Stimulated activated CD8-positive, alpha-beta memory T cell treated with anti-CD3 and anti-CD28 coated beads, Interleukin-15, amount 100 ng/mL, for 1 hour (primary cell): ENCODE results near the gene PTPN2.
"Not testable (repeated sequence)": the region's sequence is repeated elsewhere in the genome, so short reads cannot be mapped to it uniquely, and the experiment has no call there.

ENCODE experiments used
- DNase-seq: peaks from one replicate; pipeline ENCODE4 v3.0.0-alpha.2; 2020; ENCODE audit warnings: low read depth

The PTPN2 gene

DNA sequence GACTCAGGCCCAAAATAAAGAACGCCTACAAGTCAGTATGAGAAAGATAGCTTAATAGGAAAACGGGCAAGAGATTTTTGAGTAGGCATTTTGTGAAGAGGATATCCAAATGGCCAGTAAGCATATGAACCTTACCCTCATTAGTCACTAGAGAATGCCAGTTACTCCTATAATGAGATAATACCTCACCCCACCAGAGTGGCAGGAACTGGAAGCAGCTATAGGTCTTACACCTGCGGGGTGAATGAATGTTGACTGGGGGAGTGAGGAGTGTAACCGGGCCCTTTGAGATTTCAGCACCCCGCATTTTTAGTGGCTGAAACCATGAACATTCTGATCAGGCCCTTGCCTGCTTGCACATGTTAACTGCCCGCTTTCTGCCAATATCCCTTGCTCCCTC is 7.5 kb upstream of the PTPN2 start:
- DNase-seq = no peak

DNA sequence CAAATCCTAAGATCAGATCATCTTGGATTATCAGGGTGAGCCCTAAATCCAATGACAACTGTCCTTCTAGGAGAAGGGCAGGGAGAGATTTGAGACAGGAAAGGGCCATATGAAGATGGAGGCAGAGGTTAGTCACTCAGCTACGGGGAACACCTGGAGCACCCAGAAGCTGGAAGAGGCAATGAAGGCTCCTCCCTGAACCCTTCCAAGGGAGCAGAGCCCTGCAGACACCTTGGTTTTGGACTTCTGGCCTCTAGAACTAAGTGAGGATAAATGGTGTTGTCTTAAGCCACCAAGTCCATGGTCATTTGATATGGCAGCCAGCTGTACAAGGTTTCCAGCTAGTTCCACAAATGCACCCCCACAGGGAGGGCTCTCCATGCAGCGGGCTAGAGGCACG is 6.9 kb upstream of the PTPN2 start:
- no peak for DNase-seq

DNA sequence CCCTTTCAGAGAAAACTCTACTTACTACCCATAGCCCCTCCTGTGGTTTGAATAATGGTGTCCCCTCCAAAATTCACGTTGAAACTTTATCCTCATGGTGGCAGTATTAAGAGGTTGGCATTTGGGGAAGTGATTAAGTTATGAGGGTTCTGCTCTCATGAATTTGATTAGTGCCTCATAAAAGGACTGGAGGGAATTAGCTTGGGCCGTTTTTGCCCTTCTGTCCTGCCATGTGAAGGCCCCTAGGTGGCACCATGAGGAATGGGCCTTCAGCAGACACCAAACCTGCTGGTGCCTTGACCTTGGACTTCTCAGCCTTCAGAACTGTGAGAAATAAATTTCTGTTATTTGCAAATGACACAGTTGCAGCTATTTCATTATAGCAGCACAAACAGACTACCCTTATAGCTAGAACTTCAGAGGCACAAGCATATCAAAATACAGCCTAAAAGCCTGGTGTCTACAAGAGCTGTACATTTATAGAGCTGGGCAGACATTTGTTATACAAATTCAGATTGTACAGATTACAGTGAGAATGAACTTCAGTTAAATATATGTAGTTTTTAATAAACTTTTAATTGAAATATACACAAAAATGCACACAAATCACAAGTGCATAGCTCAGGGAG is 2.6 kb upstream of the PTPN2 start:
- DNase-seq = no peak

DNA sequence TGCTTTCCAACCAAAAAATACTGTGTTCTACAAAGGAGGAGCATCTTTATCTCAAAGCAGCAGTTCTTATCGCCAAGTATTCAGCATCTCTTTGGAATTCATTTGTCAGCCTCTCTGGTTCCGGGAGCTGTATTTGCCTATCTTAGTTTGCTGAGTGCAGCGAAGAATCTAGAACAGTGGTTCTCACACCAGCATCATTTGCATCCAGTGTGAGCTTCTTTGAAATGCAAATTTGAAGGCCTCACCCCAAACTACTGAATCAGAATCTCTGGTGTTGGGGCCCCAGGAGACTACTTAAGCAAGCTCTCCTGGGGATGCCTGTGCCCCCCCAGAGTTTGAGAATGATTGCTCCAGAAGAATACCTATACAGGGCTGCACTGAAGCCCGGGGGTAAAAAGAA is 1.5 kb upstream of the PTPN2 start:
- DNase-seq = no peak

DNA sequence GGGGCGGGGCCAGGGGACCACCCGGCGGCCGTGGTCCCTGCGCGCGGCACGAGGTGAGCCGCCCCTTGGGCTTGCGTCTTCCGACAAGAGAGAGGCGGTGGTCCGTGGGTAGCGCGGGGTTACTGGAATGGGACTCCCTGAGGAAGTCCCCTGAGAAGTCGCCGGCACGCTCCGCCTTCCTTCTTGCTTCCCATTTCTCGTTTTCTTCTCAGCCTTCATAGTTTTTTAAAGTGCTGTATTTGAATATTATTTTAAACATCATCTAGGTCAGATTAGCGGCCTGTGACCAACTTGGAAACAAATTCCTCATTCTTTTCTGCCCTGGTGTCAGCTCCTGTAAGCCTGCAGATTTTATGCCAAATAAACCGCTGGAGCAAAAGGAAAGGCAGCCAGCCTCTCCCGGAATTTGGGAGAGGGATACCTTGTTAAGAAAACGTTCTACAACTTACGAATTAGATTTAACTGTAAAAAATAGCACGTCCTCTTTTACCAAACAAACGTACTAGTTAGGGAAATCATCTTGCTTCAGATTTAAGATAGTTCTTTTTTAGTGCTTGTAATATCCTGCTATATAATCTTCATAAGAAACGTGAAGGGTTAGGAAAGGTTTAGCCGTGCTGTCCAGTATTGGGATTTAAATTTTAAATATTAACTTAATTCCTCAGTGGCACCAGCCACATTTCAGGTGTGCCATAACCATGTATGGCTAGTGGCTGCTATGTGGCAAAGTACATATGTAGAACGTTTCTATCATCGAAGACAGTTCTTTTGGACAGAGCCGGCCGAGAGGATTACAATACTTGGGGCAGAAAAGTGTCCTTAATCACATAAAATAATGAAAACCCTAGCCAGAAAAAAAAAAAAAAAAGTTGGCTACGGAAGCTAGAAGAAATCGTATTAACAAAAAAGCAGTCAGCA is 628 bp upstream of the PTPN2 start:
- DNase-seq = no peak

DNA sequence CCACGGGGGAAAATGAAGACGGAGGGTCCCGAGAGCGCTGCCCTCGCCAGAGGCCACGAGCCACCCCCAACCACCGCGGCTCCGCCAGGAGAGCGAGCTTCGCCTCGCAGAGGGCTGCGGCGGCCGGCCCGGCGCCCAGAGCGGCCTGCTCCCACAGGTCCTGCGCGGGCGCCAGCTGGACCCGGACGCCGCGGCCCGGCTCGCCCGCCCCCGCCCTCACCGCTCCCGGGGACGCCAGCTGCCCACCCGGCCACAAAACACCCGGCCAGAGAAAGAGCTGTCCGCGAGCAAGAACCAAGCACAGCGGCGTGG is 709 bp downstream of the PTPN2 start:
- no peak for DNase-seq

DNA sequence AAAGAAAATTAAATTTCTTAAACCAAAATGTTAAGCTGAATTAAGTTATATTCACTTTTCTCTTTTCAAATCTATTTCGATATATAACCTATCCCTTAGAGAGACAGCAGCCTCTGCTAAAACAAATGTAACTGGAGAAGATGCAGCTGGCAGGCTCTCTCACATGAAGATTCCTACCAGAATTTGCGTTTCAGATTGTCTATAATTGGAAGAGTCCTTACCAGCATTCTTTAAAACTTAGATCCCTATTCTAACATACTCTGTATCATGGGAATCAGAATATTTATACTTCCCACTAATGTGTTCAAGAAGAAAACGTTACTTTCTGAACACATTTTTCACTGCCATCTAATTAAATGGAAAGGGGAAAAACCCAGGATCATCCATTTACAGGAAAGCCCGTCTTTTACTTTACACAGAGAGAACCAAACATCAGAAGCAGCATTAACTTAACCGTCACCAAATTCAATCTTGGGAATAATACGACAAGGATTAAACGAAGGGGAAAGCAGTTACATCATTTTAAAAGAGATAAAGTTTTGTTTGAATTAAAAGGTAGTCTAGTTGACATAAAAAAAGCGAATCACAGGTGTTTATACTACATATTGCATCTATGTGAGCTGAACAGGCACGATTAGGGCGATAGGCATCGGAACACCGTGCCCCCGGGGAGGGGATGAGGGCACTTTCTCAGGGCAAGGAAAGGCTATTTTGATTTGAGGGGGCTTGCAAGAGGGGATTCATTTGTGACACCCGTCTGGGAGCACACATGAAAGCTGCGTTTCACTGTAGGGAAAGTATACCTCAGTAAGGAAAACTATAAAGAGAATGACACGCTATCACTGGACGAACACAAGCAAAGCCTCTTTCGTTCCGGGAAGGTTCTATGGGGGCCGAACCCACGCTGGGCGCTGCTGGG is 1.3 kb downstream of the PTPN2 start:
- no peak for DNase-seq

DNA sequence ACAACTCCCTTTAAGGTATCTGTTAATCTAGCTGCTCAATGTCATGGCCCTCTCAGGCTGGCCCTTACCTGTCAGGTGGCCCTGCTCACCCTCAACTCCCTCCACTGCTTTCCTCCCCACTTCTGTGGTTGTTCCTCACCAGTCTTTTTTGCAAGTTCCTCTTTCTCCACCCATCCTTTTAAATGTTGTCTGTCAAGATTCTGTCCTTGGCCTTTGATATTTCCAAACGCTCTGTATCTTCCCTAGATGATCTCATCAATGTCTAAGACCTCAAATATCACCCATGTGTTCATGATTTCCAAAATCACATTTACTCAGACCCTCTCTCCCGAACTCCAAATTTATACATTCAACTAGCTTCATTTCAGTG is 3.5 kb downstream of the PTPN2 start:
- DNase-seq = no peak

DNA sequence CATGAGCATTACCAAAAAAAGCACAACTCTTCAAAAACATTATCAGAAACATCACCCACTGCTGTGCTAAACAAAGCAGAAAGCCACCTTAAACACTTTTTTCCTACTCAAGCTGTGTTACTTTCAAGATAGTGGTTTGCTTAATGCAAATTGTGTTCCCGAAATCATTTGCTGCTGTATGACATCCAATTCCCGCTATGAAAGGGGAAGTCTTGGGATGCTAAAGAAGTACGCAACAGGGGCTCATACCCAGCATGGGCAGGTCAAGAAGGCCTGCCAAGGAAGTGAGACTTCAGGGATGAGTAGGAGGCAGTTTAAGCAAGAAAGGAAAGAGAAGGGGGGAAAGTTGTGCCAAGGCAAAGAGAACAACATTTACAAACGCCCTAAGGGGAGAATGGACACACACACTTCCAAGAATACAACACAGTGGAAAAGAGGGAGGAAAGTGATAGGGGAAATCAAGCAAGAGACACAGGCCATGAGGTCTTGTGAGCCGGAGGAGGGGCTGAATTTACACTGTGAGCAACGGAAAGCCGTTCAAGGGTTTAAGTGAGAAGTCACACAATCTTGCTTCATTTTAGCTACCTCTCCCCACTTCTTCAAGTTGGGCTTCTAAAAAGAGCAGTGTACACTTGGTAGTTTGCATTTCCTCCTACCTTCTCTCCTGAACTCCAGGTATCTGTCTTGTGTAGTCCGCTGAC is 4.0 kb downstream of the PTPN2 start:
- DNase-seq = no peak

DNA sequence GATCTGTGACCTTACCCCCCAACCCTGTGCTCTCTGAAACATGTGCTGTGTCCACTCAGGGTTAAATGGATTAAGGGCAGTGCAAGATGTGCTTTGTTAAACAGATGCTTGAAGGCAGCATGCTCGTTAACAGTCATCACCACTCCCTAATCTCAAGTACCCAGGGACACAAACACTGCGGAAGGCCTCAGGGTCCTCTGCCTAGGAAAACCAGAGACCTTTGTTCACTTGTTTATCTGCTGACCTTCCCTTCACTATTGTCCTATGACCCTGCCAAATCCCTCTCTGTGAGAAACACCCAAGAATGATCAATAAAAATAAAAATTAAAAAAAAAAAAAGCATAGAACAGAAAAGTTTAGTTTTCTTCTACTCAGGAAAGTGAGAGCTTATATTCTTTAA is 9.0 kb downstream of the PTPN2 start:
- DNase-seq = not testable (repeated sequence)

DNA sequence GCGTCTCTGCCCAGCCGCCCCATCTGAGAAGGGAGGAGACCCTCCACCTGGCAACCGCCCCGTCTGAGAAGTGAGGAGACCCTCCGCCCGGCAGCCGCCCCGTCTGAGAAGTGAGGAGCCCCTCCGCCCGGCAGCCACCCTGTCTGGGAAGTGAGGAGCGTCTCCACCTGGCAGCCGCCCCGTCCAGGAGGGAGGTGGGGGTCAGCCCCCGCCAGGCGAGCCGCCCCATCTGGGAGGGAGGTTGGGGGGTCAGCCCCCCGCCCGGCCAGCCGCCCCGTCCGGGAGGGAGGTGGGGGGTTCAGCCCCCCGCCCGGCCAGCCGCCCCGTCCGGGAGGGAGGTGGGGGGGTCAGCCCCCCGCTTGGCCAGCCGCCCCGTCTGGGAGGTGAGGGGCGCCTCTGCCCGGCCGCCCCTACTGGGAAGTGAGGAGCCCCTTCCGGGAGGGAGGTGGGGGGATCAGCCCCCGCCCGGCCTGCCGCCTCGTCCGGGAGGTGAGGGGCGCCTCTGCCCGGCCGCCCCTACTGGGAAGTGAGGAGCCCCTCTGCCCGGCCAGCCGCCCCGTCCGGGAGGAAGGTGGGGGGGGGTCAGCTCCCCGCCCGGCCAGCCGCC is 10.0 kb downstream of the PTPN2 start:
- DNase-seq = not testable (repeated sequence)

DNA sequence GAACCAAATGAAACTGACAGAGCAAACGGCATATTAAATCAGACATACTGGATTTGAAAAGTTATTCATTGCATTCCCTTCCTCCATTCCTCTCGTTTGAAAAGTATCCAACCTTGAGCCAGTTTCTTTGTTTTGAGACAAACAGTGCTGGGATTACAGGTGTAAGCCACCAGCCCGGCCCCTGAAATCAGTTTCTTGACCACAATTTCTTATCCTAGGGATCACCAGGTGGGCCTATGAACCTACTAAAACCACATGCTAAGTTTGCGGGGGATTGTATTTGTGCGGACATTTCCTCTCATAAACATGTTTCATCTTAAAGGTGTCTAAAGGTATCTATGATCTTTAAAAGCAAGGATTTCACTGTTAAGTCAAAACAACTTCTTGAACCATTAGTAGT is 11.6 kb downstream of the PTPN2 start:
- no peak for DNase-seq

DNA sequence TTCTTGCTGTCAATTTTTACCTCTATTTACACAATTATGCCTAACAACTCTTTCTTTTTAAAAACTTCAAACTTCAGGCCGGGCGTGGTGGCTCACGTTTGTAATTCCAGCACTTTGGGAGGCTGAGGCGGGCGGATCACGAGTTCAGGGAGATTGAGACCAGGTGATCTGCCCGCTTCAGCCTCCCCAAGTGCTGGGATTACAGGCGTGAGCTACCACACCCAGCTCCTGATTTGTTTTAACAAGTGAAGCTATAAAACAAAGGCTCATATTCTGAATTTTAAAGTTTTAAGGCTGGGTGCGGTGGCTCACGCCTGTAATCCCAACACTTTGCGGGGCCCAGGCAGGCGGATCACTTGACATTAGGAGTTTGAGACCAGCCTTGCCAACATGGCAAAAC is 15.5 kb downstream of the PTPN2 start:
- DNase-seq = no peak

DNA sequence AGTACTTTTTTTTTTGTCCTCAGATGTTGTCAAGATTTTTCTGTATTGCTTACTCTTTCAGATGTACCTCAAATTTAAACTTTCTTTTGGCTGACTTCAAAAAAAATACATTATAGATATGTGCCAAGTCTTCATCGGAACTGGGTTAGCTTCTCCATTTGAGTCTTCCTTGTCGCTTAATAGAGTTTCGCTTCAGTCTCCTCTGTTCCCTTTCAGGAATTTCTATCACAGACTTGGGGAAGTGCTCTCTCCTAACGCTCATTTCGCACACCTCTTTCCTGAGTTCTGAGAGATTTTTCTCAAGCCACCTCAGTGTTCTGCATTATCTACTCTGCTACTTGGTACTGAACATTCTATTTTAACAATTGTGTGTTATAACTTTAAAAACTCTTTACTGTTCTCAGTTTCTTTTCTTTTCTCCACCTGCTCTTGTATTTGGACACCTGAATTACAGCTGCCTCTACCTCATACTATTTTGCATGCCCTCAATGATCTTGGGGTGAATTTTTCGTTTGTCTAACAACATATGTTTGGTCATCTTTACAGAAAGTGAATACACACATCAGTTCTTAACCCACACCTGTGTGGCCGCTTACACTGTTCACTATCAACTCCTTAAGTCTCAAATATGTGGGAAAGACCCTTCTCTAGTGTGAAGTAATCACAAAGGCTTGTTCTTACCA is 16.5 kb downstream of the PTPN2 start:
- no peak for DNase-seq

DNA sequence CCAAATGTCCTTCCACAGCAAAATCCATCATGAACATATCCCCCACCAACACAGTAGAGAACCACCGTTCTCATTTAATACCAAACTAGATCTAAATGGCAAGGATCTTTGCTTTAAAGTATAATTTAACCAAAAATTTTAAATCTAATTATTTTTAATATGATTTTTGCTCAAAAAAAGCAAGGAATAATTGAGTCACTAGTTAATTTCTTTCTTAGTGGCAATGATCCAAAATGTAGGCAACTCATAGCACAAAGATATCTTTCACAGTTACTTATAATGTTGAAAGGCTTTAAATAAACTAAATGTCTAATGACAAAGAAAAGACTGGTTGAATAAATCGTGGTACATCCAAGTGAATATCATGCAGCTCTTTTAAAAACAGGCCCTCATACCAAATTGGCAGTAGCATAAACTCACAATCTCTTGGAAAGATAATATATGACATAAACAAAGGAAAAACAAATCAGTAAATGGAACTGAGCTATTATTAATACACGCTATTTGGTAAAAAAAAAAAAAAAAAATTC is 20.3 kb downstream of the PTPN2 start:
- no peak for DNase-seq

DNA sequence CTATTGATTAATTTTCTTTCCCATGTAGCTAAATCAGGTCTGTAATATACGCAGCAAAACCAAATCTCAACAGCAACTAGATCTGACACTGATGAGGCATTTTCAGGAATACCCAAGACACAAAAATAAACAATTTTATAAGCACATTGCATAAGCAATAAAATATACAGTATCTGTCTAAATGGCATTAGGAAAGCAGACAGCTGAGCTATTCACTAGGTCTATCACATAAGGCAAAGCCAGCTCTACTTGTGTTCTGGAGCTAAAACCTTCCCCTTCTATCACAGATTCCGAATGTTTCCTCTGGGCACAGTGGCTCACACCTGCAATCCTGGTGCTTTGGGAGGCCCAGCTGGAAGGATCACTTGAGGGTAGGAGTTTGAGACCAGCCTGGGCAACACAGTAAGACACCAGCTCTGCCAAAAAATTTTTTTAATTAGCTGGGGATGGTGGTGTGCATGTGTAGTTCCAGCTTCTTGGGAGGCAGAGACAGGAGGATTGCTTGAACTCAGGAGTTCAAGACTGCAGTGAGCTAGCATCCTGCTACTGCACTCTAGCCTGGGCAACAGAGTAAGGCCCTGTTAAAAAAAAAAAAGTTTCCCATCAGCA is 21.1 kb downstream of the PTPN2 start:
- DNase-seq = no peak

DNA sequence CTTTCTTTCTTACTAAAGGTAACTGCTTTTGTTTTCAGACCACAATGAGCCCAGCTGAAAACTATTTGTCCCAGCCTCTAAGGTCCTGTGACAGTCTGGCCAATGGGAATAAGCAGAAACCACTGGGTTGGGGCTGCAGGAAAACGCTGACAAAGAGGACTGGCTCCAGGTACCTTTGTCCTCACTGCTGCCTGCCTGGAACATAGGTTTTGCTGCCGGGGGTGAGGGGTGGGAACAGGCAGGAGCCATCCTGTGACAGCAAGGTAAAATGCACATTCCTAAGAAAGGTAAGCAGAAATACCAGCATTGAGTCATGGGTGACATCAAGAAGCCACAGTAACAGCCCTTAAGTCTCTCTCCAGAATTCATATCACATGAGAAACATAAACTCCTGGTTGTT is 21.6 kb downstream of the PTPN2 start:
- no peak for DNase-seq

DNA sequence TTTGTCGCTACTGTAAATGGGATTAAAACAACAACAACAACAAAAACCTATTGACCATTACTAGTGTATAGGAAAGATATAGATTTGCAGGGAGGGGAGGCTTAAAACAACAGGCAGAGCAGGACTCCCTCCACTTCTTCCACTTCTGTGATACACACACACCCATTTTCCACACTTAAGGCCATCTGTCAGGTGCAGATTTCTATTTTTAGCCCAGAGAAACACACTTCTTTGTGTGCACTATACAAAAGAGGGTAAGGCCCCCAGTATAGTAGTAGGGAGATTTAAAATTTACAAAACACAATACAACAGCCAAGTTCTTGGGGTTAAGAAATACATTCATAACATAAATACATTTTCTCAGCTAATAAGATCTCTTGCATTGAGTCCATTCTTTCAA is 22.4 kb downstream of the PTPN2 start:
- no peak for DNase-seq

DNA sequence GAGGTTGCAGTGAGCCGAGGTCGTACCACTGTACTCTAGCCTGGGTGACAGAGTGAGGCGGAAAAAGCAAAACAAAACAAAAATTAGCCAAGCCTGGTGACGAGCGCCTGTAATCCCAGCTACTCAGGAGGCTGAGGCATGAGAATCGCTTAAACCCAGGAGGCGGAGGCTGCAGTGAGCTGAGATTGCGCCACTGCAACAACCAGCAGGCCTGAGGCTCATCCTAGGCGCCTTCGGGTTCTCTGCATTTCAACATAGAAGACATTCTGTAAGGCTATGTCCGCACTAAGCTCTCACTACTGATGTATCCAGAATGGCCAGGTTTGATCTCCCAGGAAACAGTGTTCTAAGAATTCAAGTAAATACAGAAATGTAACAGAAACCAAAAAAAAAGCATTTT is 23.5 kb downstream of the PTPN2 start:
- no peak for DNase-seq

DNA sequence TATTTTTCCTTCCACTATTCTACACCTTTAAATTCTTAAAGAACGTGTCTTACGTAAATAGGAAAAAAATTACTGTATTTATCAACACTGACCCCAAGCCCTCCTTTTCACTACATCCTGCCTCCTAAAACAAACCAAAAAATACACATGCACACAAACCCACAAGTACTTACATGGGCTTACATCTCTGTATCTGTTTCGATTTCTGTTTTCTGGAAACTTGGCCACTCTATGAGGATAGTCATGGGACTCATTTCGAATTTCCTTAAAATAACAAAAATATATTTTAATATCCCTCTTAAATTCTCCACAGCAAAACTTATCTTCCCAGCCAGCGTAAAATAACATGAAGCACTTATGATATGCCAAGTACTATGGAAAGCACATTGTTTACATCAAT is 25.0 kb downstream of the PTPN2 start:
- DNase-seq = no peak
